Measurements from ENCODE around the gene EML2. TPM values are rescaled to one million over a fixed set of nuclear protein-coding genes. Genes with fewer than 3 reads are reported as not detected.
"Not testable (repeated sequence)": the region's sequence is repeated elsewhere in the genome, so short reads cannot be mapped to it uniquely, and the experiment has no call there.

Gene EML2
- total and polyA plus RNA-seq, 2 donors: 19.3 to 55.2 TPM

GRCh38 chr19:45632468-45633196 is 6.6 kb downstream of the EML2 start:
- no peak overlapping the region for H3K27ac ChIP-seq (ENCODE audit: low read depth in 1 of 2, low read length in 1 of 2)
- no peak overlapping the region for H3K4me3 ChIP-seq (ENCODE audit: low read length in 2 of 2)
- DNase-seq (ENCODE audit: low read depth in 6 of 9, low spot score in 9 of 9): no peak
- H3K9me3 ChIP-seq (ENCODE audit: control insufficient read depth in 2 of 2, insufficient read depth in 1 of 2, low read length in 1 of 2): no peaks in the 10 kb centered on the region
- WGBS: 88% methylated on average over 27 of the region's 27 CpGs
- H3K4me1 ChIP-seq (ENCODE audit: control insufficient read depth in 2 of 2, insufficient read depth in 2 of 2, low read length in 2 of 2): no peaks in the 10 kb centered on the region
- no peaks in the 10 kb centered on the region for H3K27me3 ChIP-seq (ENCODE audit: control insufficient read depth in 2 of 2, insufficient read depth in 1 of 2, low read length in 1 of 2)
- H3K36me3 ChIP-seq (ENCODE audit: control insufficient read depth in 2 of 2, insufficient read depth in 2 of 2, low read length in 1 of 2): peaks cover 19 to 24% of the 10 kb centered on the region in 2 donors

GRCh38 chr19:45630463-45630862 is 8.7 kb downstream of the EML2 start:
- Histone ChIP-seq H3K27ac (ENCODE audit: low read depth in 1 of 2, low read length in 1 of 2) (no peak overlapping the region), H3K4me1 (ENCODE audit: control insufficient read depth in 2 of 2, insufficient read depth in 2 of 2, low read length in 2 of 2) (no peaks in the 10 kb centered on the region), H3K27me3 (ENCODE audit: control insufficient read depth in 2 of 2, insufficient read depth in 1 of 2, low read length in 1 of 2) (no peaks in the 10 kb centered on the region), H3K4me3 (ENCODE audit: low read length in 2 of 2) (no peak overlapping the region), H3K36me3 (ENCODE audit: control insufficient read depth in 2 of 2, insufficient read depth in 2 of 2, low read length in 1 of 2) (peaks cover 26 to 37% of the 10 kb centered on the region in 2 donors), H3K9me3 (ENCODE audit: control insufficient read depth in 2 of 2, insufficient read depth in 1 of 2, low read length in 1 of 2) (no peaks in the 10 kb centered on the region)
- 97% methylated on average over 2 of the region's 2 CpGs for WGBS
- no peak for DNase-seq (ENCODE audit: low read depth in 6 of 9, low spot score in 9 of 9)

DNA sequence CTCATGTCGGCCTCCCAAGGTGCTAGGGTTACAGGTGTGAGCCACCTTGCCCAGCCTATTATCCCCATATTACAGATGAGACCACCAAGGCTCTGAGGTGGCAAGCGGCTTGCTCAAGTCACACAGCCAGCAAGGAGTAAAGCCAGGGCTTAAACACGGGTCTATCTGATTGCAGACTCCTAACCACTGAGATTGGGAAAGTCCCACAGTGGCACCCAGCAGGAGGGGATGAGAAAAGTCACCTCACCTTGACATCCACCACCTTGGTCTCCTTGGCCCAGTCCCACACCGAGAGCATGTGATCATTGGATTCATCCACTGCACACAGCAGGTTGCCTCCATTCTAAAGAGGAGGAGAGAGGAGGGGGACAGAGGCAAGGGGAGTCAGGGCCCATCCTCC is 9.5 kb downstream of the EML2 start:
- H3K4me1 ChIP-seq (ENCODE audit: control insufficient read depth in 2 of 2, insufficient read depth in 2 of 2, low read length in 2 of 2): no peaks in the 10 kb centered on the region
- no peak overlapping the region for H3K27ac ChIP-seq (ENCODE audit: low read depth in 1 of 2, low read length in 1 of 2)
- H3K9me3 ChIP-seq (ENCODE audit: control insufficient read depth in 2 of 2, insufficient read depth in 1 of 2, low read length in 1 of 2): no peaks in the 10 kb centered on the region
- peaks cover 28 to 39% of the 10 kb centered on the region in 2 donors for H3K36me3 ChIP-seq (ENCODE audit: control insufficient read depth in 2 of 2, insufficient read depth in 2 of 2, low read length in 1 of 2)
- WGBS: 86% methylated on average over 4 of the region's 4 CpGs
- no peak overlapping the region for H3K4me3 ChIP-seq (ENCODE audit: low read length in 2 of 2)
- DNase-seq (ENCODE audit: low read depth in 6 of 9, low spot score in 9 of 9): no peak
- H3K27me3 ChIP-seq (ENCODE audit: control insufficient read depth in 2 of 2, insufficient read depth in 1 of 2, low read length in 1 of 2): no peaks in the 10 kb centered on the region

DNA sequence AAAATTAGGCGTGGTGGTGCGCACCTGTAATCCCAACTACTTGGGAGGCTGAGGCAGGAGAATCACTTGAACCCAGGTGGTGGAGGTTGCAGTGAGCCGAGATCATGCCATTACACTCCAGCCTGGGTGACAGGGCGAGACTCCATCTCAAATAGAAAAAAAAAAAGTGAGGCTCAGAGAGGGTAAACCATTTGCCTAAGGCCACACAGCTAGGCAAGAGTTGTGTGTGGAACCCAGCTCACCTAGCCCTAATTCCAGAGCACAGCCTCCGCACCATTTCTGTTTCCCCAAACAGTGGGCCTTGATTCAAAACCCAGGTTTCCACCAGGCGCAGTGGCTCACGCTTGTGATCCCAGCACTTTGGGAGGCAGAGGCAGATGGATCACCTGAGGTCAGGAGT is 11.0 kb downstream of the EML2 start:
- not testable (repeated sequence) for H3K9me3 ChIP-seq (ENCODE audit: control insufficient read depth in 2 of 2, insufficient read depth in 1 of 2, low read length in 1 of 2); H3K27me3 ChIP-seq (ENCODE audit: control insufficient read depth in 2 of 2, insufficient read depth in 1 of 2, low read length in 1 of 2); H3K4me3 ChIP-seq (ENCODE audit: low read length in 2 of 2); H3K4me1 ChIP-seq (ENCODE audit: control insufficient read depth in 2 of 2, insufficient read depth in 2 of 2, low read length in 2 of 2); DNase-seq (ENCODE audit: low read depth in 6 of 9, low spot score in 9 of 9); H3K27ac ChIP-seq (ENCODE audit: low read depth in 1 of 2, low read length in 1 of 2)
- peaks cover 33 to 42% of the 10 kb centered on the region in 2 donors for H3K36me3 ChIP-seq (ENCODE audit: control insufficient read depth in 2 of 2, insufficient read depth in 2 of 2, low read length in 1 of 2)
- 99% methylated on average over 7 of the region's 7 CpGs for WGBS

GRCh38 chr19:45623984-45624383 is 15.2 kb downstream of the EML2 start:
- H3K36me3 ChIP-seq (ENCODE audit: control insufficient read depth in 2 of 2, insufficient read depth in 2 of 2, low read length in 1 of 2): peaks cover 48 to 55% of the 10 kb centered on the region in 2 donors
- H3K9me3 ChIP-seq (ENCODE audit: control insufficient read depth in 2 of 2, insufficient read depth in 1 of 2, low read length in 1 of 2): no peaks in the 10 kb centered on the region
- 98% methylated on average over 1 of the region's 1 CpG for WGBS
- H3K4me3 ChIP-seq (ENCODE audit: low read length in 2 of 2): no peak overlapping the region
- DNase-seq (ENCODE audit: low read depth in 6 of 9, low spot score in 9 of 9): no peak
- no peaks in the 10 kb centered on the region for H3K27me3 ChIP-seq (ENCODE audit: control insufficient read depth in 2 of 2, insufficient read depth in 1 of 2, low read length in 1 of 2)
- no peak overlapping the region for H3K27ac ChIP-seq (ENCODE audit: low read depth in 1 of 2, low read length in 1 of 2)
- no peaks in the 10 kb centered on the region for H3K4me1 ChIP-seq (ENCODE audit: control insufficient read depth in 2 of 2, insufficient read depth in 2 of 2, low read length in 2 of 2)

DNA sequence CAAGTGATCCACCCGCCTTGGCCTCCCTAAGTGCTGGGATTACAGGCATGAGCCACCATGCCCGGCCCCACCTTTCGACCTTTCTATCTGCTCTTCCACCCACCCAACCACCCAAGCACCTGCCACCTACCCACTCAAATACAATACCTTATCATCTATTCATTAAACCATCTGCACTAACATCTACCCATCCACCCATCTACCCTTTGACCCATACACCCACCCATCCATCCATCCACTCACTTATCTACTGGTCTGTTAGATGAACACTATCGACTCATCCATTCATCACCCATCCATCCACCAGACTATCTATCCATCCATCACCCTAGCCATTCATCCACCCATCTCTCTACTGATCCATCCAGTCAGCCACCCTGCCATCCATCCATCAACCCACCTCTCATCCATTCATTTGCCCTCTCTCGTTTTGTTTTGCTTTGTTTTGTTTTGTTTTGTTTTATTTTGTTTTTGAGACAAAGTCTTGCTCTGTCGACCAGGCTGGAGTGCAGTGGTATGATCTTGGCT is 17.2 kb downstream of the EML2 start:
- DNase-seq (ENCODE audit: low read depth in 6 of 9, low spot score in 9 of 9): no peak
- Histone ChIP-seq H3K27ac (ENCODE audit: low read depth in 1 of 2, low read length in 1 of 2) (no peak overlapping the region), H3K4me1 (ENCODE audit: control insufficient read depth in 2 of 2, insufficient read depth in 2 of 2, low read length in 2 of 2) (no peaks in the 10 kb centered on the region), H3K4me3 (ENCODE audit: low read length in 2 of 2) (no peak overlapping the region), H3K27me3 (ENCODE audit: control insufficient read depth in 2 of 2, insufficient read depth in 1 of 2, low read length in 1 of 2) (no peaks in the 10 kb centered on the region), H3K9me3 (ENCODE audit: control insufficient read depth in 2 of 2, insufficient read depth in 1 of 2, low read length in 1 of 2) (no peaks in the 10 kb centered on the region), H3K36me3 (ENCODE audit: control insufficient read depth in 2 of 2, insufficient read depth in 2 of 2, low read length in 1 of 2) (peaks cover 46 to 59% of the 10 kb centered on the region in 2 donors)
- 96% methylated on average over 6 of the region's 6 CpGs for WGBS

DNA sequence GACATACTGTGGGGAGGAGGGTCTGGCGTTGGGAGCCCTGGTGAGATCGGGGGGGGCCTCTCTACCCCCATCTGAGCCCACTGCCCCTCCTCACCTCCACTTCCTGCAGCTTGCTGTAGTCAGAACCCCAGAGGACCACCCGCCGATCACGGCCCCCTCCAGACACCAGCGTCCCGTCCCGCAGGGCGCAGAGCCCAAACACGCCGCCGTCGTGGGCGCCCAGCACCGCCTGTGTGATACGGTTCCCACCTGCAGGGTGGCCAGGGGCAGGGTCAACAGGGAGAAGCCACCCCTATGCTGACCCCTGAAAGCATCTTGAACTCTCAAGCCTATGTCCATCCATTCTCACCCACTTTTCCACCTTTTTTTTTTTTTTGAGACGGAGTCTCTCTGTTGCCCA is 17.8 kb downstream of the EML2 start:
- H3K4me1 ChIP-seq (ENCODE audit: control insufficient read depth in 2 of 2, insufficient read depth in 2 of 2, low read length in 2 of 2): peaks cover 0 to under 1% of the 10 kb centered on the region in 2 donors
- no peak overlapping the region for H3K4me3 ChIP-seq (ENCODE audit: low read length in 2 of 2)
- peaks cover 44 to 57% of the 10 kb centered on the region in 2 donors for H3K36me3 ChIP-seq (ENCODE audit: control insufficient read depth in 2 of 2, insufficient read depth in 2 of 2, low read length in 1 of 2)
- H3K27me3 ChIP-seq (ENCODE audit: control insufficient read depth in 2 of 2, insufficient read depth in 1 of 2, low read length in 1 of 2): no peaks in the 10 kb centered on the region
- 97% methylated on average over 17 of the region's 17 CpGs for WGBS
- H3K9me3 ChIP-seq (ENCODE audit: control insufficient read depth in 2 of 2, insufficient read depth in 1 of 2, low read length in 1 of 2): no peaks in the 10 kb centered on the region
- DNase-seq (ENCODE audit: low read depth in 6 of 9, low spot score in 9 of 9): no peak
- no peak overlapping the region for H3K27ac ChIP-seq (ENCODE audit: low read depth in 1 of 2, low read length in 1 of 2)

DNA sequence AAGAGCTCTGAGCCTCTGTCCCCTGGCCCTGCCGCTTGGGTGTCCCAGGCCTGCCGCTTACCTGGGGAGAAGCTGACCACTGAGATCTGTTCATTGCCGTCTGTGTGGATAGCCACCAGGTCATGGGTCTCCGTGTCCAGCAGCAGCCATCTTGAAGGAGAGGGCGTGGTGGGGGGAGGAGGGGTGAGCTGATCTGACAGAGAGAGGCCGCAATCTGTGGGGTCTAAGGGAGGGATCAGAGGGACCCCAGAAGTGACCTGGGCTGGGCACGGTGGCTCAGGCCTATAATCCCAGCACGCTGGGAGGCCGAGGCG is 22.5 kb downstream of the EML2 start:
- Histone ChIP-seq H3K9me3 (ENCODE audit: control insufficient read depth in 2 of 2, insufficient read depth in 1 of 2, low read length in 1 of 2) (peaks cover 0 to 4% of the 10 kb centered on the region in 2 donors), H3K36me3 (ENCODE audit: control insufficient read depth in 2 of 2, insufficient read depth in 2 of 2, low read length in 1 of 2) (peaks cover 59 to 84% of the 10 kb centered on the region in 2 donors), H3K27ac (ENCODE audit: low read depth in 1 of 2, low read length in 1 of 2) (no peak overlapping the region), H3K4me3 (ENCODE audit: low read length in 2 of 2) (no peak overlapping the region), H3K4me1 (ENCODE audit: control insufficient read depth in 2 of 2, insufficient read depth in 2 of 2, low read length in 2 of 2) (peaks cover 0 to 6% of the 10 kb centered on the region in 2 donors), H3K27me3 (ENCODE audit: control insufficient read depth in 2 of 2, insufficient read depth in 1 of 2, low read length in 1 of 2) (no peaks in the 10 kb centered on the region)
- WGBS: 99% methylated on average over 10 of the region's 10 CpGs
- no peak for DNase-seq (ENCODE audit: low read depth in 6 of 9, low spot score in 9 of 9)

- H3K4me3 ChIP-seq (ENCODE audit: low read length in 2 of 2): no peak overlapping the region
- peak in 8 of 9 donors; percentile 23 to 73 (median 49) for DNase-seq (ENCODE audit: low read depth in 6 of 9, low spot score in 9 of 9)
Observed at GRCh38 chr19:45615795-45616703, 23.1 kb downstream of the EML2 start.

More at GRCh38 chr19:45615795-45616703, 23.1 kb downstream of the EML2 start:
- peaks cover 0 to 6% of the 10 kb centered on the region in 2 donors for H3K4me1 ChIP-seq (ENCODE audit: control insufficient read depth in 2 of 2, insufficient read depth in 2 of 2, low read length in 2 of 2)
- H3K36me3 ChIP-seq (ENCODE audit: control insufficient read depth in 2 of 2, insufficient read depth in 2 of 2, low read length in 1 of 2): peaks cover 53 to 79% of the 10 kb centered on the region in 2 donors
- no peak overlapping the region for H3K27ac ChIP-seq (ENCODE audit: low read depth in 1 of 2, low read length in 1 of 2)
- H3K9me3 ChIP-seq (ENCODE audit: control insufficient read depth in 2 of 2, insufficient read depth in 1 of 2, low read length in 1 of 2): peaks cover 0 to 4% of the 10 kb centered on the region in 2 donors
- no peaks in the 10 kb centered on the region for H3K27me3 ChIP-seq (ENCODE audit: control insufficient read depth in 2 of 2, insufficient read depth in 1 of 2, low read length in 1 of 2)
- WGBS: 87% methylated on average over 37 of the region's 37 CpGs
